HG03060 (cell line): ENCODE results near the gene ODF2.

ENCODE experiments used
- ATAC-seq: cut with Tn5 transposase; IDR thresholded peaks from one replicate; pipeline ENCODE4 v1.9.1; 2021; ENCODE audit warnings: low read depth, moderate number of reproducible peaks; ENCODE audit not compliant: unreplicated experiment

ODF2 gene

GRCh38 chr9:128521956-128522355, 66.2 kb downstream of the ODF2 start:
- ATAC-seq: no peak

GRCh38 chr9:128523199-128523925, 67.6 kb downstream of the ODF2 start:
- ATAC-seq: no peak

GRCh38 chr9:128526720-128527119, 70.9 kb downstream of the ODF2 start:
- ATAC-seq: no peak

- no peak for ATAC-seq
These were observed 72.8 kb downstream of the ODF2 start for GRCh38 chr9:128528445-128529160.

GRCh38 chr9:128529191-128529590, 73.4 kb downstream of the ODF2 start:
- no peak for ATAC-seq

GRCh38 chr9:128532581-128532980, 76.8 kb downstream of the ODF2 start:
- ATAC-seq: no peak

- no peak for ATAC-seq
These were observed 85.0 kb downstream of the ODF2 start for GRCh38 chr9:128540634-128541360.

GRCh38 chr9:128546504-128546903, 90.7 kb downstream of the ODF2 start:
- no peak for ATAC-seq

GRCh38 chr9:128548876-128549275, 93.1 kb downstream of the ODF2 start:
- ATAC-seq: no peak

GRCh38 chr9:128550226-128550625, 94.4 kb downstream of the ODF2 start:
- ATAC-seq: no peak
